B cell (primary cell): Measurements from ENCODE around the gene DPEP2NB. TPM values are rescaled to one million over a fixed set of nuclear protein-coding genes. Genes with fewer than 3 reads are reported as not detected.
A peak's percentile ranks its signal among the peaks of the same experiment; 100 is the strongest.

Source experiments
- ATAC-seq: fragments of 200-7000 bp; cut with Tn5 transposase; one replicate; pipeline ENCODE4 v1.10.0; 2021; ENCODE audit warnings: low read depth, mild to moderate bottlenecking, moderate number of reproducible peaks, moderate library complexity
- CTCF ChIA-PET: fragments of 350-600 bp; sonication (Branson Sonifier 250); formaldehyde crosslinking; loops from one replicate; lab custom pipeline; 2021; ENCODE audit warnings: antibody characterized with exemption, inconsistent platforms; lab: Charles Lee
- POLR2A ChIA-PET: fragments of 350-600 bp; sonication (Branson Sonifier 250); formaldehyde crosslinking; loops from one replicate; lab custom pipeline; 2021; ENCODE audit warnings: antibody characterized with exemption; lab: Charles Lee
- DNase-seq: peaks from one replicate; pipeline ENCODE4 v3.0.0; 2013
- H2AFZ ChIP-seq: 2 replicates; pipeline ENCODE4 v1.6.1; 2012; ENCODE audit warnings: mild to moderate bottlenecking, low read depth, low read length; ENCODE audit not compliant: insufficient read depth, poor library complexity, severe bottlenecking
- H3K27ac ChIP-seq, 2 donors: 1 replicate in 1 of 2; 2 replicates in 1 of 2; pipeline ENCODE4 v1.5.1; 2012 to 2013; ENCODE audit warnings: low read length in 2 of 2, mild to moderate bottlenecking in 2 of 2, moderate library complexity in 1 of 2
- H3K27me3 ChIP-seq, 4 experiments: fragments of 200-600 bp in 1 of 4; sonication (generic) in 1 of 4; replicated peaks in 1 of 4; 1 replicate in 2 of 4; 2 replicates in 2 of 4; pipeline versions ENCODE4 v1.6.1 to v1.7.0; 2013 to 2016; ENCODE audit warnings: low read length in 3 of 4, mild to moderate bottlenecking in 2 of 4, mixed read lengths in 1 of 4, moderate library complexity in 1 of 4; ENCODE audit not compliant: insufficient read depth in 4 of 4, control insufficient read depth in 3 of 4; ENCODE audit errors: control extremely low read depth in 1 of 4
- H3K36me3 ChIP-seq, 2 experiments: replicated peaks in 1 of 2; 1 replicate in 1 of 2; 2 replicates in 1 of 2; pipeline versions ENCODE4 v1.6.1 to v1.7.1; 2013; ENCODE audit warnings: low read length in 1 of 2; ENCODE audit not compliant: insufficient read depth in 2 of 2, control insufficient read depth in 1 of 2; ENCODE audit errors: control extremely low read depth in 1 of 2, extremely low read depth in 1 of 2
- H3K4me1 ChIP-seq, 2 donors: fragments of 200-600 bp in 1 of 2; sonication (generic) in 1 of 2; 1 replicate in 1 of 2; 2 replicates in 1 of 2; pipeline versions ENCODE4 v1.5.1 to v1.6.1; 2013 to 2017; ENCODE audit warnings: low read length in 2 of 2; ENCODE audit not compliant: control insufficient read depth in 2 of 2, insufficient read depth in 2 of 2
- H3K4me2 ChIP-seq: replicated peaks from 2 replicates; pipeline ENCODE3; 2012; ENCODE audit warnings: mild to moderate bottlenecking, low read depth, low read length; ENCODE audit not compliant: poor library complexity, severe bottlenecking
- H3K4me3 ChIP-seq, 5 experiments: fragments of 200-600 bp in 1 of 5; sonication (generic) in 1 of 5; 1 replicate in 3 of 5; 2 replicates in 2 of 5; pipeline versions ENCODE4 v1.5.1 to v1.7.0; 2011 to 2016; ENCODE audit warnings: low read length in 4 of 5, mild to moderate bottlenecking in 4 of 5, low read depth in 2 of 5, control low read depth in 1 of 5, moderate library complexity in 1 of 5; ENCODE audit not compliant: insufficient read depth in 1 of 5; ENCODE audit errors: control extremely low read depth in 1 of 5, extremely low read depth in 1 of 5
- H3K79me2 ChIP-seq: fragments of 200-600 bp; sonication (generic); one replicate; pipeline ENCODE4 v1.6.0; 2016; ENCODE audit warnings: low read length; ENCODE audit not compliant: control insufficient read depth, insufficient read depth
- H3K9ac ChIP-seq: fragments of 200-600 bp; sonication (generic); 2 replicates; pipeline ENCODE4 v1.6.1; 2017; ENCODE audit warnings: mild to moderate bottlenecking, low read length, moderate library complexity
- H3K9me3 ChIP-seq, 3 donors: one replicate each; pipeline versions ENCODE4 v1.6.1 to v1.7.1; 2013; ENCODE audit warnings: low read length in 2 of 3; ENCODE audit not compliant: control insufficient read depth in 2 of 3, insufficient read depth in 1 of 3; ENCODE audit errors: control extremely low read depth in 1 of 3
- H4K20me1 ChIP-seq: 2 replicates; pipeline ENCODE4 v1.6.0; 2012; ENCODE audit warnings: mild to moderate bottlenecking, low read length; ENCODE audit not compliant: insufficient read depth, control insufficient read depth, poor library complexity, severe bottlenecking
- H3K27ac Mint-ChIP-seq: one replicate; pipeline ENCODE4 v1.8.0; 2021; ENCODE audit warnings: mixed read lengths
- H3K27me3 Mint-ChIP-seq: one replicate; pipeline ENCODE4 v1.8.0; 2021; ENCODE audit warnings: mixed read lengths
- H3K4me1 Mint-ChIP-seq: one replicate; pipeline ENCODE4 v1.8.0; 2021; ENCODE audit warnings: mixed read lengths
- H3K4me3 Mint-ChIP-seq: one replicate; pipeline ENCODE4 v1.8.0; 2021; ENCODE audit warnings: mixed read lengths
- H3K9me3 Mint-ChIP-seq: one replicate; pipeline ENCODE4 v1.8.0; 2022; ENCODE audit warnings: mixed read lengths; ENCODE audit not compliant: insufficient read depth
- EZH2 ChIP-seq: IDR thresholded peaks from 2 replicates; pipeline ENCODE4 v1.6.1; 2012; ENCODE audit warnings: borderline replicate concordance, low read depth, mild to moderate bottlenecking, moderate library complexity, low read length; ENCODE audit not compliant: insufficient read depth, poor library complexity, severe bottlenecking
- WGBS: methylation state at CpG from one replicate; pipeline ENCODE4 v1.1.5; 2013; ENCODE audit warnings: missing lambda C conversion rate; ENCODE audit not compliant: insufficient coverage; 5-methylcytosine and 5-hydroxymethylcytosine counted together
- intact Hi-C: fragments of 100-400 bp; cut with micrococcal nuclease; formaldehyde crosslinking; loops from one replicate; pipeline ENCODE4 v1.10.0; 2022
- polyA plus RNA-seq: library from polyadenylated mRNA; depleted of rRNA; stranded (reverse); fragments of >200 nt; gene quantifications from 2 replicates; pipeline ENCODE4 v1.2.3, GENCODE V29; 2012
- total RNA-seq, 2 donors: library from RNA; stranded (reverse); fragments of 120-200 nt in 1 of 2; gene quantifications; 1 replicate in 1 of 2; 2 replicates in 1 of 2; pipeline versions ENCODE4 v1.2.3 to v1.2.4, GENCODE V29; 2013 to 2022
- TF ChIP-seq, protein P1 (sequence below): fragments of 200-600 bp; IDR thresholded peaks from one replicate; pipeline ENCODE4 v1.8.0; 2022; ENCODE audit warnings: antibody characterized with exemption, mild to moderate bottlenecking

Gene DPEP2NB
- total and polyA plus RNA-seq, 2 donors (not counting 1 experiment from before 2014, with no cell fraction given) = not detected

DNA sequence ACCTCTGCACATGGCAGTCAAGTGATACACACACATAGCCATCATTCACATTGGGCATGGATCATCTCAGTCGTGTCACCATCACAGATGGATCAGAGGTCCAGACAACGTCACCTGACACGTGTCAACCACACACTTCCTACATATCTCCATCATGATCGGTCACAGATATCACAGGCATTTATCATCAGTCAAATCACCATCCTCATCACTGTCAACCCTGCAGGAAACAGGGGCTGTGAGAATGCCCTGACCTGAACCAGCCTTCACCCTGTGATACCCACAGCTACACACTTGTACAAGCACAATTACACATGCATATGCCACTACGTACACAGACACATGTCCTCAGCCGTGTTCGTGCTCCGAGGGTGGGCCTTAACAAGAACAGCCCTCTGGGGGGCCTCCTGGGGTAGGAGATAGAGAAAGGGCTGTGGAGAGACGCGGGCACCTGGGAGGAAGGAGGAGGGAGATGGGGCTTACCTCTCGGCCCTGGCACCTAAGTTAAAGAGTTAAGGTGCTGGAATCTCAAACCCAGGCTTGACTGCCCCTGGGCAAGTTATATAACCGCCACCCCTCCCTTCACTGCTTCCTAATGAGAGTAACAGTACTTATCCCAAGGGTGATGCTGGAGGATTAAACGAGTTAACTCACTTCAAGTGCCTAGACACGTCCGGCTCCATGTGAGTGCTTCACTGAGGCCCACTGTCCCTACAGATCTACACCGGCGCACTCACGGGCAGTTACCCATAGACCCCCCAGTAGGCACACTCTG is 48.3 kb downstream of the DPEP2NB start:
- Histone ChIP-seq H3K9ac (peak overlapping the region; percentile 82), H4K20me1 (peaks cover 8% of the 10 kb centered on the region), H3K79me2 (peaks cover 22% of the 10 kb centered on the region), H2AFZ (peak overlapping the region; percentile 80), H3K36me3 (peaks cover 0 to 7% of the 10 kb centered on the region in 2 experiments), H3K9me3 (no peaks in the 10 kb centered on the region), H3K4me1 (peaks cover 10 to 19% of the 10 kb centered on the region in 2 donors), H3K4me2 (peak overlapping the region; percentile 100), H3K27ac (peak overlapping the region in 1 of 2 donors; percentile 63), H3K27me3 (no peaks in the 10 kb centered on the region), H3K4me3 (peak overlapping the region; percentile 22 to 95 (median 80))
- Mint-ChIP-seq H3K4me1 (peaks cover 20% of the 10 kb centered on the region), H3K9me3 (no peaks in the 10 kb centered on the region), H3K27me3 (no peaks in the 10 kb centered on the region), H3K27ac (peak overlapping the region; percentile 91), H3K4me3 (peak overlapping the region; percentile 88)
- TF ChIP-seq EZH2 = no peak
- TF ChIP-seq, protein P1, sequence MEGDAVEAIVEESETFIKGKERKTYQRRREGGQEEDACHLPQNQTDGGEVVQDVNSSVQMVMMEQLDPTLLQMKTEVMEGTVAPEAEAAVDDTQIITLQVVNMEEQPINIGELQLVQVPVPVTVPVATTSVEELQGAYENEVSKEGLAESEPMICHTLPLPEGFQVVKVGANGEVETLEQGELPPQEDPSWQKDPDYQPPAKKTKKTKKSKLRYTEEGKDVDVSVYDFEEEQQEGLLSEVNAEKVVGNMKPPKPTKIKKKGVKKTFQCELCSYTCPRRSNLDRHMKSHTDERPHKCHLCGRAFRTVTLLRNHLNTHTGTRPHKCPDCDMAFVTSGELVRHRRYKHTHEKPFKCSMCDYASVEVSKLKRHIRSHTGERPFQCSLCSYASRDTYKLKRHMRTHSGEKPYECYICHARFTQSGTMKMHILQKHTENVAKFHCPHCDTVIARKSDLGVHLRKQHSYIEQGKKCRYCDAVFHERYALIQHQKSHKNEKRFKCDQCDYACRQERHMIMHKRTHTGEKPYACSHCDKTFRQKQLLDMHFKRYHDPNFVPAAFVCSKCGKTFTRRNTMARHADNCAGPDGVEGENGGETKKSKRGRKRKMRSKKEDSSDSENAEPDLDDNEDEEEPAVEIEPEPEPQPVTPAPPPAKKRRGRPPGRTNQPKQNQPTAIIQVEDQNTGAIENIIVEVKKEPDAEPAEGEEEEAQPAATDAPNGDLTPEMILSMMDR = no peak
- ATAC-seq (no peak), DNase-seq (peak; percentile 40)
- ChIA-PET POLR2A (interaction anchor here (0.8 to 1.9 kb wide), 3 partner anchors 17 to 38 kb away, joined by 3 to 8 read pairs (median 5); partner anchors contain the start of gene PSMB10), CTCF (interaction anchor here (0.6 to 3.2 kb wide), 4 partner anchors 30 to 175 kb away, joined by 3 to 11 read pairs (median 6); partner anchors contain the start of genes NRN1L and PSMB10)
- WGBS = 29% methylated on average over 15 of the region's 18 CpGs
- intact Hi-C loops = loop anchor here (10.0 kb wide), 1 partner anchor 257 kb away; no protein-coding TSS in a partner anchor
